LNCAP (cell line): ENCODE measurements around the gene NCKAP5.

Experiments
- TF ChIP-seq, protein P1 (sequence below): fragments of 450-650 bp; IDR thresholded peaks from 2 replicates; pipeline ENCODE4 v1.5.1; 2017; ENCODE audit warnings: mild to moderate bottlenecking

NCKAP5 gene

DNA sequence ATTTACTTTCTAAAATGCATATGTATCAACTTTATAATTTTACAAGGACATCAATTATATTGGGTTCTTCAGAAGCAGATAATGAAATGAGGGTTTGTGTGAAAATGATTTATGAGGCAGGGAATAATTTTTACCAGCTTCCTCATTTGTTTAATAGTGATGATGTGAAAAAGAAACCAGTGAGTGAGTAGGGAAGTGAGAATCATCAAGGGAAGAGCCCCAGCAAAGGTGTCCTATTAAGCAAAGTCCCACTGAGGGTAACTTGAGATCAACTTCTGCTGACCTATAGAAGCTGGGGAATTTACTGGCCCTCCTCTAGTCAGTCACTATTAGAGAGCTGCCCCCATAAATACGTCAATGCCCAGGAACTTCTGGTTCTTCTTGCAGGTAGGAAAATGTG is 631.5 kb downstream of the NCKAP5 start:
- TF ChIP-seq, protein P1, sequence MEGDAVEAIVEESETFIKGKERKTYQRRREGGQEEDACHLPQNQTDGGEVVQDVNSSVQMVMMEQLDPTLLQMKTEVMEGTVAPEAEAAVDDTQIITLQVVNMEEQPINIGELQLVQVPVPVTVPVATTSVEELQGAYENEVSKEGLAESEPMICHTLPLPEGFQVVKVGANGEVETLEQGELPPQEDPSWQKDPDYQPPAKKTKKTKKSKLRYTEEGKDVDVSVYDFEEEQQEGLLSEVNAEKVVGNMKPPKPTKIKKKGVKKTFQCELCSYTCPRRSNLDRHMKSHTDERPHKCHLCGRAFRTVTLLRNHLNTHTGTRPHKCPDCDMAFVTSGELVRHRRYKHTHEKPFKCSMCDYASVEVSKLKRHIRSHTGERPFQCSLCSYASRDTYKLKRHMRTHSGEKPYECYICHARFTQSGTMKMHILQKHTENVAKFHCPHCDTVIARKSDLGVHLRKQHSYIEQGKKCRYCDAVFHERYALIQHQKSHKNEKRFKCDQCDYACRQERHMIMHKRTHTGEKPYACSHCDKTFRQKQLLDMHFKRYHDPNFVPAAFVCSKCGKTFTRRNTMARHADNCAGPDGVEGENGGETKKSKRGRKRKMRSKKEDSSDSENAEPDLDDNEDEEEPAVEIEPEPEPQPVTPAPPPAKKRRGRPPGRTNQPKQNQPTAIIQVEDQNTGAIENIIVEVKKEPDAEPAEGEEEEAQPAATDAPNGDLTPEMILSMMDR = no peak

DNA sequence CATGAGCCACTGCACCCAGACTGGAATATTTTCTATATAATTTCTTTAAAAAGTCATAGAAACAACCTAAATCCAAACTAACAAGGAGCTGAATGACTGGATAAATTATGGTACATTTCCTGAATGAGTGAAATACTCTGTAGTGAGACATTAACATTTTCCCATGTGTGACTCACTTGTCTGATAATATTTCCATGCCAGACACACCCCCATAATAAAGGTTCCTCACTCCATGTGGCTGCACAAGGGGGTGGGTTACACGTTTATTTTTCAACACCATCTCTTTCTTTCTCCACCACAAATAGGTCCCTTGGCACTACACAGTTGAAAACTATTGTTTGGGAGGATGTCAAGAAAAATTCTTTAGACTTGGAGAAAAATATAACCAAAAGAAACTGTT is 632.0 kb downstream of the NCKAP5 start:
- TF ChIP-seq, protein P1 = no peak

DNA sequence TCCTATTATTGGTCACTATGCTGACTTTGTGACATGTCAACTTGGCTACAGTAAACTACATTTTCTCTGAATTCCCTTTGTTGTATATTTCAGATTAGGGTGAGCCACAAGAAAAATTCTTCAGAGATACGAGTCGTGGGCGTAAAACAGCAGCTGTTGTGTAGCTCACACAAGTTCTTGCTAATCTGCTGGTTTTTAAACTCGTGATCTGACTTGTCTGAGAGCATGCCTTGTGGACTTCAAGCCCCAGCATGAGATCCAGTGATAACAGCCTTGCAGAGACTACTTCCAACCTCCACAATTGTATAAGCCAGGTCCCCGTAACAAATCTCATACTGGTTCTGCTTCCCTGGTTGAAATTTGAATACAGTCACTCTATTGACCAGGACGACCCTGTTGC is 638.5 kb downstream of the NCKAP5 start:
- TF ChIP-seq, protein P1 = no peak

DNA sequence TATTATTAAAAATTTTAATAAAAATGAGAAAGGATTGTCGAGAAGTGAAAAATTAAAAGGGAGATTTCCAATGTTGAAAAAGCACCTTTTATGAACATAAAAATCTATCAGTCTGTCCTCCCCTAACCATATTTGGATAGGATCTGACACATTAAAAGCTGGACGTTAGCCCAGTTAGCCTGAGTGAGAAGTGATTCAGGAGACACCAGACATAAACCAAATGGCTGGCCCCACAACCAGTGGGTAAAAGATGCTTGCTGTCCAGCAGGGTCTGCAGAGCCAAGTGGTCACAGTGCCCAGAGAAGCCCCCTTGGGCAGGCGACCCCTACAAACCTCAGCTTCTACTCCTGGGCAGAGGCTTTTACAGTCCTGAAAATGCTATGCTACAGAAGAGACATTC is 644.5 kb downstream of the NCKAP5 start:
- TF ChIP-seq, protein P1 = no peak

DNA sequence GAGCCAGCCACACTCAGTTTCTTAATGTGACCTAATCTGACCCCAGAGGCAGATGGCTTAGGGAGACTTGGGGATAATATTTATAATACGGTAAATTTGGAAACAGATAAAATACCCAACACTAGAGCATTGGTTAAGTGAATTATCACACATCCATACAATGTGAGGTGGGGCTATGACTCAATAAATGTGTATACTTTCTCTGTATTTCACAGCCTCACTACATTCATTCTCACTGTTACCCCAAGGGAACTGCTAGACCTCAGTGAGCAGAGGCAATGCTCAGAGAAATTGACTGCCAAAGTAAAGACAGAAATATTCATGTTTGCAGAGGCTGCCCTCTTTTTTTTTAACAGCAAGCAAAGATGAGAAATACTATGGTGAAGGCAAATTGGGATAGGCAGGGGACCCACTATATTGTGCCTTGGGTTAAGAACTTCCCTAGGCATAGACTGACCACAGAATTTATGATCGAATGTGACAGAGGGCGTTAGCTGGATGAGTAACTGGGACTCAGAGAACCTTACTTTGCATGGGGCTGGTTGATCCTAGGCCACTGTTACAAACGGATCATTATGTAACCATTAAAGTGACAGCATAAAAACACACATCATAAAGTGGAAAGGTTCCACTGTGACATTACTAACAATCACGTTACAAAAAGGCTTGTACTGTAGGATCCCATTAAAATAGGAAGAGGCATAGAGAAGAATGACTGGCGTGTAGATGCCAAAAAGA is 652.3 kb downstream of the NCKAP5 start:
- TF ChIP-seq, protein P1 = no peak

DNA sequence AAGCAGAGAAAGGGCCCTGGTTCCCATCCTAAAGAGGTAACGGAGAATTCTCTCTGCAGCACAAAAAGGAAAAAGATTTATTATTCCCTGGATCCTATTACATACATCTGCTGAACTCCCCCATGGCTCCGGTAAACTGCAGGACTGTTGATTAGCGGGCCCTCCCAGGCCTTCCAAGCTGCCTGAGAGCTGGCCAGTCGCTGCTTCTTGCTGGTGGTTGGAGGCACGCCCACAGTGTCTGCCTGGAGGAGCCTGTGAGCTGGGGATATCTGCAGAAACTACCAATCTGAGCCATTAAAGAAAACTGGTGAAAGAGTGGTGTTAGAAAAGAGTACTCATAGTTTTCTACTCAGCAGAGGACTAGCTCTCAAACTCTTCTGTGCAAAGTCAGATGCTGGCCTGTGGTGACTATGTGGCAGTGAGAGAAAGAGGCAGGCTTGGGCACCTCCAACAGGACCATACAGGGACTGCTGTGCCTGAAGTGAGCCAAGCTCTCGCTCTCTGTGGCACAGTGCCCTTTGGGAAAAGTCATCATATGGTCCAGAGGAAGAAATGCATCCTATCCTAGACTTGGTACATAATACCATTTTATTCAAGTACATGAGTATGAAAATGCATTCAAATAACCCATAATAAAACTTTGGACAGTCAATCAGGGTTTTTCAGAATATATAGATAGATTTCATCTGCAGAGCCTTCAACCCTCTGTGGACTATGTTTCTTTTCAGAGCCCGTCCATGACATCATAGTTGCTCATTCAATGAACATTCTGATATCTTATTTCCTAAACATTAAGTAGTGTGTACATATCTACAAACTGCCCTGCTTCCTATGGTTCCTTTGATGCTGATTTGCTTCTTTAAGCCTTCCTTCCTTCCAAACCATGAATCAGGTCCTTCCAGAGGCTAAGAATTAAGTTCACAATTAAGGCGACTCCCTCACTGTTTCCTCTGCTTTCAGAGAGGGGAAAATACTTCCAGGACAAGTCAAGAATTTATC is 656.2 kb downstream of the NCKAP5 start:
- TF ChIP-seq, protein P1 = no peak

DNA sequence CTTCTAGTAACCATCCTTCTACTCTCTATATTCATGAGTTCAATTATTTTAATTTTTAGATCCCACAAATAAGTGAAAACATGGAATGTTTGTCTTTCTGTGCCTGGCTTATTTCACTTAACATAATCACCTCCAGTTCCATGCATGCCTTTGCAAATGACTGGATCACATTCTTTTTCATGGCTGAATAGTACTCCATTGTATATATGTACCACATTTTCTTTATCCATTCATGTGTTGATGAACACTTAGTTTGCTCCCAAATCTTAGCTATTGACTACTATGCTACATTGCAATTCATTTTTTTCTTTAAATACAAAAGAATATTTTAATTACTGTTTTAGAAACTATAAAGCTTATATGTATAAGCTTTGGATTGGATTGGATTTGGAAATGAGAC is 657.8 kb downstream of the NCKAP5 start:
- TF ChIP-seq, protein P1 = no peak
